ENCODE results near the gene GALNT8.
"Not testable (repeated sequence)": the region's sequence is repeated elsewhere in the genome, so short reads cannot be mapped to it uniquely, and the experiment has no call there.

GALNT8 gene

GRCh38 chr12:4744709-4745108 is 24.5 kb downstream of the GALNT8 start:
- no peak for DNase-seq

- no peak for DNase-seq
These were observed 25.0 kb downstream of the GALNT8 start for GRCh38 chr12:4745249-4745648.

- DNase-seq, result not testable (repeated sequence)
These were observed 31.5 kb downstream of the GALNT8 start for GRCh38 chr12:4751654-4752053.

- no peak for DNase-seq
These were observed 42.6 kb downstream of the GALNT8 start for GRCh38 chr12:4762773-4763172.

- DNase-seq, result no peak
These were observed 43.3 kb downstream of the GALNT8 start for GRCh38 chr12:4763549-4763948.

GRCh38 chr12:4766445-4766844 is 46.2 kb downstream of the GALNT8 start:
- no peak for DNase-seq

GRCh38 chr12:4767186-4767585 is 47.0 kb downstream of the GALNT8 start:
- DNase-seq, result no peak

- DNase-seq, result no peak
These were observed 48.1 kb downstream of the GALNT8 start for GRCh38 chr12:4768341-4768740.

- no peak for DNase-seq
These were observed 48.9 kb downstream of the GALNT8 start for GRCh38 chr12:4769073-4769472.

GRCh38 chr12:4771172-4771959 is 51.2 kb downstream of the GALNT8 start:
- no peak for DNase-seq

- no peak for DNase-seq
These were observed 51.9 kb downstream of the GALNT8 start for GRCh38 chr12:4771960-4772566.

GRCh38 chr12:4775936-4776335 is 55.7 kb downstream of the GALNT8 start:
- DNase-seq, result no peak

GRCh38 chr12:4779749-4780148 is 59.5 kb downstream of the GALNT8 start:
- DNase-seq, result no peak

- no peak for DNase-seq
These were observed 60.7 kb downstream of the GALNT8 start for GRCh38 chr12:4780641-4781611.

- DNase-seq, result no peak
These were observed 64.3 kb downstream of the GALNT8 start for GRCh38 chr12:4784404-4785054.

GRCh38 chr12:4786795-4787194 is 66.6 kb downstream of the GALNT8 start:
- DNase-seq, result no peak

- DNase-seq, result no peak
These were observed 67.8 kb downstream of the GALNT8 start for GRCh38 chr12:4787965-4788364.

GRCh38 chr12:4789776-4790175 is 69.6 kb downstream of the GALNT8 start:
- DNase-seq, result no peak

GRCh38 chr12:4791497-4791896 is 71.3 kb downstream of the GALNT8 start:
- DNase-seq, result no peak

GRCh38 chr12:4794491-4794890 is 74.3 kb downstream of the GALNT8 start:
- DNase-seq, result no peak

GRCh38 chr12:4796216-4796615 is 76.0 kb downstream of the GALNT8 start:
- no peak for DNase-seq

GRCh38 chr12:4796694-4797482 is 76.7 kb downstream of the GALNT8 start:
- DNase-seq, result no peak

Data from activated CD4-positive, alpha-beta T cell treated with anti-CD3 and anti-CD28 coated beads, Interleukin-2, Interleukin-6, amounts not matched to agents 100 ng/mL and 50 ng/mL, durations not matched to agents 16 hours and 8 hours (primary cell).